K562 (cell line): ENCODE results near the gene S100A1. TPM values are rescaled to one million over a fixed set of nuclear protein-coding genes. Genes with fewer than 3 reads are reported as not detected.

Experiments used
- ATAC-seq: fragments of 200-7000 bp; cut with Tn5 transposase; 3 replicates; pipeline ENCODE4 v1.9.1; 2020; ENCODE audit warnings: moderate library complexity
- BruUV-seq: library from RNA; stranded (reverse); fragments of 400-500 nt; replicated peaks from 2 replicates; lab custom pipeline; 2021; lab: Mats Ljungman, UMichigan
- CTCF ChIA-PET: fragments of 300-600 bp; formaldehyde crosslinking; extraction: SDS; loops from one replicate; lab custom pipeline; 2021; ENCODE audit warnings: low intra/inter-chr PET ratio; lab: Yijun Ruan, JAX
- POLR2A ChIA-PET: fragments of 300-600, 350-650 bp; sonication (Branson Sonifier 250); formaldehyde crosslinking; extraction: SDS; loops from one replicate; lab custom pipeline; 2021; ENCODE audit warnings: antibody characterized with exemption, inconsistent platforms; lab: Yijun Ruan, JAX
- DNase-seq, 4 experiments: peaks; one replicate each; pipeline versions ENCODE4 v3.0.0 to v3.0.0-alpha.2; 2011 to 2018; ENCODE audit warnings: low spot score in 3 of 4, mixed read lengths in 3 of 4; ENCODE audit errors: extremely low read depth in 1 of 4
- FAIRE-seq: peaks from 2 replicates; lab custom pipeline; 2011; peaks lifted over from hg19 to GRCh38; lab: Jason Lieb, UNC
- H2AFZ ChIP-seq: 2 replicates; pipeline ENCODE4 v1.6.0; 2011; ENCODE audit warnings: low read depth, low read length, control low read depth, inconsistent platforms
- H3K27ac ChIP-seq: fragments of 200-600 bp; 3 replicates; pipeline ENCODE4 v1.8.0; 2011; ENCODE audit warnings: low read depth, mild to moderate bottlenecking, control low read depth, inconsistent platforms, low read length, moderate library complexity, mixed read lengths; ENCODE audit errors: extremely low read depth
- H3K27me3 ChIP-seq, 2 experiments: fragments of 300-600 bp in 1 of 2; 2 replicates in 1 of 2; 3 replicates in 1 of 2; pipeline versions ENCODE4 v1.6.0 to v1.8.0; 2011; ENCODE audit warnings: inconsistent platforms in 2 of 2, low read length in 2 of 2, mild to moderate bottlenecking in 1 of 2, mixed read lengths in 1 of 2, moderate library complexity in 1 of 2; ENCODE audit not compliant: control insufficient read depth in 2 of 2, insufficient read depth in 2 of 2
- H3K36me3 ChIP-seq: fragments of 300-600 bp; 3 replicates; pipeline ENCODE4 v1.8.0; 2011; ENCODE audit warnings: mild to moderate bottlenecking, low read length, inconsistent platforms; ENCODE audit not compliant: control insufficient read depth, insufficient read depth
- H3K4me1 ChIP-seq, 2 experiments: fragments of 200-600 bp in 1 of 2; replicated peaks in 1 of 2; 2 replicates in 1 of 2; 3 replicates in 1 of 2; pipeline versions ENCODE4 v1.5.1 to v1.8.0; 2011; ENCODE audit warnings: inconsistent platforms in 2 of 2, low read length in 2 of 2, mild to moderate bottlenecking in 1 of 2, mixed read lengths in 1 of 2, moderate library complexity in 1 of 2; ENCODE audit not compliant: control insufficient read depth in 2 of 2, insufficient read depth in 2 of 2
- H3K4me2 ChIP-seq: 2 replicates; pipeline ENCODE4 v1.6.1; 2011; ENCODE audit warnings: low read length, control low read depth, inconsistent platforms, mixed read lengths; ENCODE audit not compliant: insufficient read depth
- H3K4me3 ChIP-seq: fragments of 200-600 bp; sonication (generic), shearing (Covaris generic); 2 replicates; pipeline ENCODE4 v1.5.1; 2016; ENCODE audit warnings: control low read depth, inconsistent platforms
- H3K79me2 ChIP-seq: fragments of 200-600 bp; 3 replicates; pipeline ENCODE4 v1.8.0; 2011; ENCODE audit warnings: low read length, inconsistent platforms; ENCODE audit not compliant: control insufficient read depth, insufficient read depth
- H3K9ac ChIP-seq, 2 experiments: 2 replicates each; pipeline versions ENCODE4 v1.6.0 to v1.6.1; 2011; ENCODE audit warnings: low read depth in 2 of 2, low read length in 2 of 2, control low read depth in 1 of 2, inconsistent platforms in 1 of 2, mild to moderate bottlenecking in 1 of 2, mixed read lengths in 1 of 2; ENCODE audit not compliant: insufficient read depth in 1 of 2
- H3K9me1 ChIP-seq: one replicate; pipeline ENCODE4 v1.6.0; 2011; ENCODE audit warnings: inconsistent platforms, mild to moderate bottlenecking, low read length, moderate library complexity; ENCODE audit not compliant: control insufficient read depth, insufficient read depth
- H3K9me3 ChIP-seq: replicated peaks from 2 replicates; pipeline ENCODE4 v1.5.1; 2011; ENCODE audit warnings: low read depth, low read length, inconsistent platforms; ENCODE audit not compliant: control insufficient read depth, insufficient read depth
- H4K20me1 ChIP-seq: replicated peaks from 2 replicates; pipeline ENCODE4 v1.6.1; 2011; ENCODE audit warnings: low read length, inconsistent platforms, mixed read lengths; ENCODE audit not compliant: control insufficient read depth, insufficient read depth
- DNMT1 ChIP-seq: fragments of 450-650 bp; IDR thresholded peaks from 2 replicates; pipeline ENCODE4 v1.6.1; 2016; ENCODE audit warnings: antibody characterized with exemption, mild to moderate bottlenecking
- MIER1 ChIP-seq: fragments of 450-650 bp; IDR thresholded peaks from 2 replicates; pipeline ENCODE4 v1.6.1; 2016; ENCODE audit warnings: antibody characterized with exemption, mild to moderate bottlenecking, low read depth
- MTA3 ChIP-seq: fragments of 450-650 bp; formaldehyde crosslinking; IDR thresholded peaks from 2 replicates; pipeline ENCODE4 v1.6.1; 2017; ENCODE audit warnings: mild to moderate bottlenecking, borderline replicate concordance
- SMAD1 ChIP-seq: fragments of 150-350 bp; IDR thresholded peaks from 2 replicates; pipeline ENCODE4 v1.6.1; 2014; ENCODE audit warnings: low read length, low read depth; ENCODE audit not compliant: partially characterized antibody
- ZBTB8A ChIP-seq: fragments of 450-650 bp; IDR thresholded peaks from 2 replicates; pipeline ENCODE4 v1.6.1; 2018; ENCODE audit warnings: mild to moderate bottlenecking, moderate library complexity; ENCODE audit not compliant: partially characterized antibody
- ZNF3 ChIP-seq: fragments of 250-450 bp; sonication (Bioruptor Pico); IDR thresholded peaks from 2 replicates; pipeline ENCODE4 v1.5.0; 2021; ENCODE audit warnings: mild to moderate bottlenecking, moderate library complexity
- ZNF347 ChIP-seq: fragments of 450-650 bp; formaldehyde crosslinking; IDR thresholded peaks from 2 replicates; pipeline ENCODE4 v1.4.0; 2020; ENCODE audit warnings: low read depth, mild to moderate bottlenecking, moderate library complexity
- ZNF639 ChIP-seq, 2 experiments: fragments of 200-800 bp in 1 of 2; sonication (Bioruptor generic) in 1 of 2; sonication (generic) in 1 of 2; formaldehyde crosslinking in 1 of 2; IDR thresholded peaks in 1 of 2; conservative IDR thresholded peaks in 1 of 2; 2 replicates each; pipeline versions ENCODE4 v1.5.0 to v1.6.1; 2016 to 2020; ENCODE audit warnings: missing compliant biosample characterization in 1 of 2, missing genetic modification characterization in 1 of 2, missing genetic modification reagents in 1 of 2
- WGBS: fragments of 100-300 bp; shearing (Covaris generic); methylation state at CpG from one replicate; pipeline ENCODE4 v1.1.6; 2016; ENCODE audit warnings: low coverage, mixed read lengths; ENCODE audit not compliant: insufficient coverage; ENCODE audit errors: missing lambda C conversion rate; 5-methylcytosine and 5-hydroxymethylcytosine counted together
- in situ Hi-C: fragments of 300-500 bp; cut with MboI; formaldehyde crosslinking; loops from 4 replicates; pipeline ENCODE4 v1.15.0; 2018; ENCODE audit warnings: inconsistent platforms, mixed read lengths
- intact Hi-C: fragments of 100-400 bp; cut with micrococcal nuclease; formaldehyde crosslinking; loops from 2 replicates; pipeline ENCODE4 v1.14.2; 2022
- polyA plus RNA-seq, 8 experiments: library from polyadenylated mRNA; depleted of rRNA in 4 of 8; stranded (reverse) in 5 of 8; unstranded in 3 of 8; fragments of >200 nt; fragmentation: Nextera tagmentation in 2 of 8; fragmentation: Illumina TruSeq in 1 of 8; extraction: Ambion mirVana in 2 of 8; extraction: Trizol in 1 of 8; gene quantifications; 2 replicates each; pipeline versions ENCODE4 v1.2.1 to v1.2.3, GENCODE V29; 2011 to 2014; ENCODE audit warnings: inconsistent platforms in 1 of 8, missing spikeins in 1 of 8
- total RNA-seq, 7 experiments: library from RNA; depleted of rRNA in 6 of 7; stranded (reverse); fragments of >200 nt in 6 of 7; fragmentation: Illumina TruSeq in 2 of 7; extraction: Trizol in 2 of 7; gene quantifications; 2 replicates each; pipeline versions ENCODE4 v1.2.1 to v1.2.3, GENCODE V29; 2011 to 2021; ENCODE audit warnings: low replicate concordance in 1 of 7
- TF ChIP-seq, protein P1 (sequence below), 3 experiments: IDR thresholded peaks in 2 of 3; conservative IDR thresholded peaks in 1 of 3; 2 replicates each; pipeline ENCODE4 v1.5.1; 2011 to 2012; ENCODE audit warnings: low read length in 3 of 3, mild to moderate bottlenecking in 3 of 3, control low read depth in 2 of 3, improper control_type of control experiment in 1 of 3, inconsistent platforms in 1 of 3, low read depth in 1 of 3, mixed read lengths in 1 of 3, moderate library complexity in 1 of 3; ENCODE audit not compliant: insufficient read depth in 2 of 3

S100A1 gene
- total and polyA plus RNA-seq, 9 of the 15 experiments (the other 6 are each of a cell fraction or from before 2014, with no cell fraction given) = 0.44 to 30.1 (median 12.7) TPM

GRCh38 chr1:153642161-153642560 is 13.9 kb downstream of the S100A1 start:
- POLR2A ChIA-PET = interaction anchor here (0.8 to 11.6 kb wide), 3 partner anchors 8 to 147 kb away, joined by 3 to 205 read pairs (median 23); partner anchors contain the start of gene S100A13
- Histone ChIP-seq H3K4me2 (no peak overlapping the region), H3K27me3 (no peaks in the 10 kb centered on the region), H3K9me3 (no peaks in the 10 kb centered on the region), H3K4me1 (no peaks in the 10 kb centered on the region; a peak in 1 of 5 replicates), H2AFZ (no peak overlapping the region), H3K36me3 (peaks cover 99% of the 10 kb centered on the region), H3K9me1 (no peaks in the 10 kb centered on the region), H3K27ac (no peak overlapping the region), H3K9ac (0 out of 4 replicates have a peak overlapping the region, but pooled peaks of 1 of the 2 experiments have one; percentile 2), H3K4me3 (no peak overlapping the region), H4K20me1 (no peaks in the 10 kb centered on the region; the same call in 1 of the 2 replicates), H3K79me2 (peaks cover 23% of the 10 kb centered on the region)
- ATAC-seq = no peak
- BruUV-seq = no TSS peak
- FAIRE-seq = no peak
- WGBS = 85% methylated on average over 10 of the region's 11 CpGs
- CTCF ChIA-PET = no interaction called here
- in situ Hi-C loops (no loop called here), intact Hi-C loops (no loop called here)
- no peak for DNase-seq
- TF ChIP-seq ZNF347 = no peak
- TF ChIP-seq, protein P1, sequence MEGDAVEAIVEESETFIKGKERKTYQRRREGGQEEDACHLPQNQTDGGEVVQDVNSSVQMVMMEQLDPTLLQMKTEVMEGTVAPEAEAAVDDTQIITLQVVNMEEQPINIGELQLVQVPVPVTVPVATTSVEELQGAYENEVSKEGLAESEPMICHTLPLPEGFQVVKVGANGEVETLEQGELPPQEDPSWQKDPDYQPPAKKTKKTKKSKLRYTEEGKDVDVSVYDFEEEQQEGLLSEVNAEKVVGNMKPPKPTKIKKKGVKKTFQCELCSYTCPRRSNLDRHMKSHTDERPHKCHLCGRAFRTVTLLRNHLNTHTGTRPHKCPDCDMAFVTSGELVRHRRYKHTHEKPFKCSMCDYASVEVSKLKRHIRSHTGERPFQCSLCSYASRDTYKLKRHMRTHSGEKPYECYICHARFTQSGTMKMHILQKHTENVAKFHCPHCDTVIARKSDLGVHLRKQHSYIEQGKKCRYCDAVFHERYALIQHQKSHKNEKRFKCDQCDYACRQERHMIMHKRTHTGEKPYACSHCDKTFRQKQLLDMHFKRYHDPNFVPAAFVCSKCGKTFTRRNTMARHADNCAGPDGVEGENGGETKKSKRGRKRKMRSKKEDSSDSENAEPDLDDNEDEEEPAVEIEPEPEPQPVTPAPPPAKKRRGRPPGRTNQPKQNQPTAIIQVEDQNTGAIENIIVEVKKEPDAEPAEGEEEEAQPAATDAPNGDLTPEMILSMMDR (IDR thresholded peaks at IDR 0.05 in 2 of 3, conservative IDR thresholded peaks at IDR 0.05 in 1 of 3; ENCODE audit: insufficient read depth in 2 of 3, low read depth in 1 of 3, low read length in 3 of 3) = no peak

- intact Hi-C loops (no loop called here), in situ Hi-C loops (no loop called here)
- ATAC-seq (no peak), DNase-seq (no peak), FAIRE-seq (no peak)
- peaks cover 15% of the 10 kb centered on the region for H3K79me2 ChIP-seq
- H3K27ac ChIP-seq = no peak overlapping the region
- H3K4me3 ChIP-seq = no peak overlapping the region
- TSS peak; percentile 0 for BruUV-seq
- no peaks in the 10 kb centered on the region; the same call in 1 of the 2 replicates for H4K20me1 ChIP-seq
- no peak overlapping the region for H2AFZ ChIP-seq
- no peaks in the 10 kb centered on the region for H3K9me3 ChIP-seq
- peak overlapping the region in 1 of 2 experiments; percentile 28; a peak in 1 of 4 replicates for H3K9ac ChIP-seq
- H3K27me3 ChIP-seq = no peaks in the 10 kb centered on the region
- CTCF ChIA-PET = no interaction called here
- H3K4me1 ChIP-seq = peaks cover 2 to 4% of the 10 kb centered on the region in 2 experiments; a peak in 3 of 5 replicates
- H3K4me2 ChIP-seq = no peak overlapping the region
- peaks cover 91% of the 10 kb centered on the region for H3K36me3 ChIP-seq
- POLR2A ChIA-PET = interaction anchor here (0.5 to 14.7 kb wide), 8 partner anchors 4 to 303 kb away, joined by 3 to 205 read pairs (median 4); partner anchors contain the start of genes CHTOP and SNAPIN
- WGBS = 93% methylated on average over 9 of the region's 11 CpGs
- H3K9me1 ChIP-seq = no peaks in the 10 kb centered on the region
- TF ChIP-seq DNMT1 (no peak), SMAD1 (no peak), ZNF639 (CRISPR knock-in tag; conservative IDR thresholded peaks at IDR 0.05 in 1 of 2, IDR thresholded peaks at IDR 0.05 in 1 of 2) (no peak), MTA3 (no peak), ZNF3 (CRISPR knock-in tag) (no peak), ZBTB8A (no peak), MIER1 (no peak)
Observed at GRCh38 chr1:153643100-153643499, 14.9 kb downstream of the S100A1 start.
